ENCODE measurements around the gene LTBP1. TPM values are rescaled to one million over a fixed set of nuclear protein-coding genes. Genes with fewer than 3 reads are reported as not detected.

Gene LTBP1
- total RNA-seq, 1 experiment from 2014 or later = 12.5 TPM

DNA sequence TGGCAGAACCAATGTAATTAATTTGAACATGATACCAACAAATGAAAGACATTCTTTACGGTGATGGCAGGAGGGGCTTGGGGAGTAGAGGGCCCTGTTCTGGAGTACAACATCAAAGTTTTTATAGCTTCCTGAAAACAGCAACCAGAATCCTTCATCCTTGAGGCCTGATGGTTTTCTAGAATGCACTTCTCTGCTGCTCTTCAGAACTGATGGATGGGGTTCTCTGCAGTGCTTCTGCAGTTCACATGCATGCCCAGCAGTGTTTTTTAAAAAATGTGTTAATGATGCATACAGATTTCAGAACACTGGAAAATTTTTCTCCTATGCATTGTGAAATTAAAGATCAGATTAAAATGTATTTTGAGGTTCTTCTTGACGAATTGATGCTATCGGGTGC is 2.5 kb downstream of the LTBP1 start:
- ChIA-PET POLR2A (no interaction called here), CTCF (no interaction called here)
- no peak for DNase-seq (ENCODE audit: low read depth, low spot score)
- Histone ChIP-seq H3K4me3 (ENCODE audit: low read depth in 2 of 2, low read length in 2 of 2) (no peak overlapping the region), H3K36me3 (ENCODE audit: control insufficient read depth, insufficient read depth, low read length) (no peaks in the 10 kb centered on the region), H3K27me3 (ENCODE audit: control insufficient read depth, insufficient read depth, low read length) (no peaks in the 10 kb centered on the region), H3K27ac (ENCODE audit: low read length) (no peak overlapping the region), H3K9me3 (ENCODE audit: control insufficient read depth, insufficient read depth, low read depth, low read length) (no peaks in the 10 kb centered on the region), H3K4me1 (ENCODE audit: control insufficient read depth, insufficient read depth, low read length) (no peaks in the 10 kb centered on the region)
- TF ChIP-seq, protein P1, sequence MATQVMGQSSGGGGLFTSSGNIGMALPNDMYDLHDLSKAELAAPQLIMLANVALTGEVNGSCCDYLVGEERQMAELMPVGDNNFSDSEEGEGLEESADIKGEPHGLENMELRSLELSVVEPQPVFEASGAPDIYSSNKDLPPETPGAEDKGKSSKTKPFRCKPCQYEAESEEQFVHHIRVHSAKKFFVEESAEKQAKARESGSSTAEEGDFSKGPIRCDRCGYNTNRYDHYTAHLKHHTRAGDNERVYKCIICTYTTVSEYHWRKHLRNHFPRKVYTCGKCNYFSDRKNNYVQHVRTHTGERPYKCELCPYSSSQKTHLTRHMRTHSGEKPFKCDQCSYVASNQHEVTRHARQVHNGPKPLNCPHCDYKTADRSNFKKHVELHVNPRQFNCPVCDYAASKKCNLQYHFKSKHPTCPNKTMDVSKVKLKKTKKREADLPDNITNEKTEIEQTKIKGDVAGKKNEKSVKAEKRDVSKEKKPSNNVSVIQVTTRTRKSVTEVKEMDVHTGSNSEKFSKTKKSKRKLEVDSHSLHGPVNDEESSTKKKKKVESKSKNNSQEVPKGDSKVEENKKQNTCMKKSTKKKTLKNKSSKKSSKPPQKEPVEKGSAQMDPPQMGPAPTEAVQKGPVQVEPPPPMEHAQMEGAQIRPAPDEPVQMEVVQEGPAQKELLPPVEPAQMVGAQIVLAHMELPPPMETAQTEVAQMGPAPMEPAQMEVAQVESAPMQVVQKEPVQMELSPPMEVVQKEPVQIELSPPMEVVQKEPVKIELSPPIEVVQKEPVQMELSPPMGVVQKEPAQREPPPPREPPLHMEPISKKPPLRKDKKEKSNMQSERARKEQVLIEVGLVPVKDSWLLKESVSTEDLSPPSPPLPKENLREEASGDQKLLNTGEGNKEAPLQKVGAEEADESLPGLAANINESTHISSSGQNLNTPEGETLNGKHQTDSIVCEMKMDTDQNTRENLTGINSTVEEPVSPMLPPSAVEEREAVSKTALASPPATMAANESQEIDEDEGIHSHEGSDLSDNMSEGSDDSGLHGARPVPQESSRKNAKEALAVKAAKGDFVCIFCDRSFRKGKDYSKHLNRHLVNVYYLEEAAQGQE (IDR thresholded peaks at IDR 0.05; ENCODE audit: insufficient read depth in 1 of 2, low read depth in 2 of 2, low read length in 1 of 2) = no peak
- in situ Hi-C loops (cut with HindIII; ENCODE audit: low pct_unique_long_range_greater_than_20kb, low sequenced_read_pairs) = loop anchor here (10.0 kb wide), 1 partner anchor 426 kb away; no protein-coding TSS in a partner anchor
- no peak for ATAC-seq
- intact Hi-C loops (cut with micrococcal nuclease; ENCODE audit: unreplicated experiment) = loop anchor here (10.0 kb wide), 1 partner anchor 426 kb away; no protein-coding TSS in a partner anchor
- BruUV-seq (replicated peaks) = no TSS peak

DNA sequence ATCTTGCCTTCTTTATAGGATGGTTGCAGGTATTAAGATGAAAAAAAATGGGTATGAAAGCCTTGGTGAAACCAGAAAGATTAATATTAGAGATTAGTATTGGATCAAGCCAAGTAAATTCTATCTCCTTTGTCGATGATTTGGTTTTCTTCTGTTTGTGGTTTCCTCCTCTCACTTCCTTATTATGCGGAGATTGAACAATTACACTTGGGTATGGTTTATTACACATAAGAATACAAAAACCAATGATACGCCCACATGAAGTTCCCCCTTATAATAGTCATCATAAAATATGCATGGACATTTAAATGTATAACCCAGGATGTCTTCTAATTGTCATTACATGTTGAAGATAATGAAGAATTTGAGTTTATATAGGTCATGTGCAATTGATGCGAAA is 4.9 kb downstream of the LTBP1 start:
- in situ Hi-C loops (cut with HindIII; ENCODE audit: low pct_unique_long_range_greater_than_20kb, low sequenced_read_pairs) (no loop called here), intact Hi-C loops (cut with micrococcal nuclease; ENCODE audit: unreplicated experiment) (no loop called here)
- ATAC-seq (no peak), DNase-seq (ENCODE audit: low read depth, low spot score) (no peak)
- no peaks in the 10 kb centered on the region for H3K27me3 ChIP-seq (ENCODE audit: control insufficient read depth, insufficient read depth, low read length)
- no peak overlapping the region for H3K27ac ChIP-seq (ENCODE audit: low read length)
- no peaks in the 10 kb centered on the region for H3K9me3 ChIP-seq (ENCODE audit: control insufficient read depth, insufficient read depth, low read depth, low read length)
- H3K36me3 ChIP-seq (ENCODE audit: control insufficient read depth, insufficient read depth, low read length) = no peaks in the 10 kb centered on the region
- no peak for TF ChIP-seq TCF7L2 (IDR thresholded peaks at IDR 0.05; ENCODE audit: low read depth, low read length)
- TF ChIP-seq, protein P2, sequence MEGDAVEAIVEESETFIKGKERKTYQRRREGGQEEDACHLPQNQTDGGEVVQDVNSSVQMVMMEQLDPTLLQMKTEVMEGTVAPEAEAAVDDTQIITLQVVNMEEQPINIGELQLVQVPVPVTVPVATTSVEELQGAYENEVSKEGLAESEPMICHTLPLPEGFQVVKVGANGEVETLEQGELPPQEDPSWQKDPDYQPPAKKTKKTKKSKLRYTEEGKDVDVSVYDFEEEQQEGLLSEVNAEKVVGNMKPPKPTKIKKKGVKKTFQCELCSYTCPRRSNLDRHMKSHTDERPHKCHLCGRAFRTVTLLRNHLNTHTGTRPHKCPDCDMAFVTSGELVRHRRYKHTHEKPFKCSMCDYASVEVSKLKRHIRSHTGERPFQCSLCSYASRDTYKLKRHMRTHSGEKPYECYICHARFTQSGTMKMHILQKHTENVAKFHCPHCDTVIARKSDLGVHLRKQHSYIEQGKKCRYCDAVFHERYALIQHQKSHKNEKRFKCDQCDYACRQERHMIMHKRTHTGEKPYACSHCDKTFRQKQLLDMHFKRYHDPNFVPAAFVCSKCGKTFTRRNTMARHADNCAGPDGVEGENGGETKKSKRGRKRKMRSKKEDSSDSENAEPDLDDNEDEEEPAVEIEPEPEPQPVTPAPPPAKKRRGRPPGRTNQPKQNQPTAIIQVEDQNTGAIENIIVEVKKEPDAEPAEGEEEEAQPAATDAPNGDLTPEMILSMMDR (IDR thresholded peaks at IDR 0.05) = no peak
- no peak for TF ChIP-seq SIN3A (IDR thresholded peaks at IDR 0.05; ENCODE audit: borderline replicate concordance, insufficient read depth, low read depth, low read length)
- TF ChIP-seq, protein P1 (IDR thresholded peaks at IDR 0.05; ENCODE audit: insufficient read depth in 1 of 2, low read depth in 2 of 2, low read length in 1 of 2) = no peak
- no peak for TF ChIP-seq POLR2AphosphoS5 (IDR thresholded peaks at IDR 0.05; ENCODE audit: low read depth, low read length)
- CTCF ChIA-PET = no interaction called here
- POLR2A ChIA-PET = no interaction called here
- BruUV-seq (replicated peaks) = no TSS peak
- no peak overlapping the region for H3K4me3 ChIP-seq (ENCODE audit: low read depth in 2 of 2, low read length in 2 of 2)
- H3K4me1 ChIP-seq (ENCODE audit: control insufficient read depth, insufficient read depth, low read length) = no peaks in the 10 kb centered on the region

Measured in Panc1 (cell line).